ENCODE data around the gene ZNF831.

ZNF831 gene

GRCh38 chr20:59141818-59142581 lies 21.6 kb upstream of the ZNF831 start:
- DNase-seq (ENCODE audit: low read depth), result no peak

- no peak for DNase-seq (ENCODE audit: low read depth)
These were observed 20.3 kb upstream of the ZNF831 start for GRCh38 chr20:59143326-59143725.

DNA sequence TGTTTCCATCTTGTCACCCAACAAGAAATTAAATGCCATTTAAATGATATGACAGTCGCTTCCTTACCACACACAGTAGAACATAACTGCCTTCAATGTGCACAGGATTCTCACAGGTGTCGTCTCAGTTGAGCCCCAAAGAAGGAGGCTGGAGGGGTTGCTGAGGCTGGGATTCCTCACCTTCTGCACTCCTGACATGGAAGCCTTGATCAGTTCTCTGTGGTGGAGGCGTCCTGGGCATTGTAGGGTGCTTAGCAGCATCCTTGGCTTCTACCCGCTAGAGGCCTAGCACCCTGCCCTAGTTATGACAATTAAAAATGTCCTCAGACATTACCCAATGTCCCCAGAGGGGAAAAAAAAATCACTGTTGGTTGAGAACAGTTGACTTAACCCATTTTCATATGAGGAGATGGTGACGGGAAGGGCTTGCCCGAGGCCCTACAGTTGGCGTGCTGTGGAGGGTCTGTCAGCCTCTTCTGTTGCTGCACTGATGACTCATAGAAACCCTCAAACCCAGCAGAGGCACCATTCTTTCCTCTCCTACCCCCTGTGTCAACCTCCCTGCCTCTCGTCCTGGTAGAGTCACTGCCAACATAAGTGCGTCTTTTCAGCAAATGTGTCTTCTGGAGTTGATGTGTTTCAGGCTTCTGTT lies 19.3 kb upstream of the ZNF831 start:
- peak; percentile 48 for DNase-seq (ENCODE audit: low read depth)

DNA sequence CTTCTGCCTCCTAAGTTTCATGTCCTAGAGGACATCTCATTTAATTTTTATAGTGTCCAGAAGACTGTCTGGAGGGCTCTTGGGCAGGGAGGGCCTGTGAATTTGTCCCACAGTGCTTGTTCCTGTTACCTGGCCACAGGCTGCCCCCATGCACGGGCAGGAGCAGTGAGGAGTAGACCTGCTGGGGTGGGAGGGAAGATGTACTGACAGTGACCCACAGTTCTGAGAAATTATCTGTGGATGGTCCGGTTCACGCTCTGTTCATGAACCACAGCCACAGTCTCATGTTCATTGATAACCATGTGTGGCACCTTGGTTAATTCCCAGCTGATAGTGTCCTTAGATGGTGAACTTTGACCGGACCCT lies 18.8 kb upstream of the ZNF831 start:
- no peak for DNase-seq (ENCODE audit: low read depth)

DNA sequence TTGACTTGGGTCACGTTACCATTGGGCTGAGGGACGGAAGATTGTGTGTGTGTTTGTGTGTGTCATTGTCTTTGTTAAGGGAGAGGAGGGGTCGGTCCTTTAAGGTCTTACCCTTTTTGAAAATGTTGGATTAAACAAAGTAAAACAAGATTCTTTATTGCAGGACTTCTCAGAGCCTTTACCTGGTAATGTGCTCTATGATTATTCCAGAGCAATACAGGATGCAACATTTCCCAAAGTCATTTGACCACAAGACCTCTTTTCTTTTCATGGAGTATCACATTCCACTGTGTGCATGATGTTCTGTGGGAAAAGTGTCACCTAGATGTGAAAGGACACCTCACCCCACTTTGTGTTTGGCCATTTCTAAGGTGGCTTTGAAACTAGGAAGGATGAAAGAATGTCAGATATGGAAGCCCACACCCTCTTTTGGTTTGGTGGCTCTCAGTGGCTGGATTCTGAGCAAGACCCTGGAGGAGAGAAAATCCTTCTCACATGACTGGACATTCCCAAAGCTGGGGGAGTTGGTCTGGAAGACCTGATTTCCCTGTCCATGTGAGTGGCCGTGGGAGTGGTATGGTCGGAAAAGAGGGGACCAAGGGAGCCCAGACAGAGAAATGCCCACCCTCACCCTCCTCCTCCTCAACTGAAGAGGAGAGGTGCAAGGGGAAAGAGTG lies 18.2 kb upstream of the ZNF831 start:
- DNase-seq (ENCODE audit: low read depth), result no peak

DNA sequence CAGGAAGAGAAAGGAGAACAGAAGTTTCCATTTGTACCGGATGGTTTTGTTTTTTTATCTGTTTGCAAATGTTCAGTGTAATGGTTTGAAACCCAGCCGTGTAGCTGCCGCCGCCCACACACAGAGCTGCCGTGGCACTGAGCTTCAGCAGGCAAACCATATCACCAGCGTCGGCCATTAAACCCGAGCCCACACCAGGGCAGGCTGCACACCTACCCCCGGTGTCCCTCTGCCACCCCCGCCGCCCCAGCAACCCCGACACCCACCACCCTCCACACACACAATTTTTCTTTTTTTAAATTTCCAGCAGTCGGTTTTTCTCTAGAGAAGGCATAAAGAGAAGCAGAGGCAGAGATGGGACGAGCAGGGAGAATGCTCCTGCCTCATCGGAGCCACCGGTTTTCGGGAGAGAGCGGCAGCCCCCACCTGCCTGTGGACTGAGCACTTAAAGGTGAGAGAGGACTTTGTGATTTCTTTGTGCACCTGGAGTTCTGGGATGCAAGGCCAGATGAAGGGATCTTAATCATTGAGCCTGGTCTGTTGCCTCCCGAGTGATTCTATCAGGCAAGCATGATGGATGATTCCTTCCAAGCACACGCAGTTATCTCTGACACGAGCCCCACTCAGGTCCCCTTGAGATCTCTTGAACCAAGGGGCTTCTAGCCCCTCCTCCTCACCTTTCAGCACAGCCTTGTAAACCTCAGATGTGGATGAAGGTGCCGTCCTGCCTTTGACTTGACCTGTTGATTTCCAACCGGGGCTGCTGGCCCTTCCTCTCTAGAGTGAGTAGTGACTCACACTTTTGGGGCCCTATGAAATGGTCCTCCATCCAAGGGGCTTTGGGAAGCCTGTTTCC lies 17.5 kb upstream of the ZNF831 start:
- DNase-seq (ENCODE audit: low read depth), result peak; percentile 68

- no peak for DNase-seq (ENCODE audit: low read depth)
These were observed 16.6 kb upstream of the ZNF831 start for GRCh38 chr20:59146780-59147565.

DNA sequence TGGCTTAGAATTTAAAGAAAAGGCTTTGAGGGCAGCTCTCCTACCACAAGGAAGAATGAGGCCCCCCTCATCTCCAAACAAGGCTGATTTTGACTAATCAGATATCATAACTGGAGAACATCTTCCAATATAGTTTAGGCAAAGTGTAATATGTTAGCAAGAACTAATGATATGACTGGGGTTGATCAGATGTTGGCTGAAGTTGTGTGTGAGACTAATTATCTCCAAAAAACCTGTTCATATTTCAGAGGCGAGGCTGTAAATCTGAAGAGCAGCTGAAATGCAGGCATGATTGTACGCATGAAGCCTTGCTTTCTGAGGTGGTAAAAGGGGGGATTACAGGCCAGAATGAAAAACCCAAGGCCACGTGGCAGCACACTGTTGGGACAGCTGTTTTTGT lies 16.0 kb upstream of the ZNF831 start:
- no peak for DNase-seq (ENCODE audit: low read depth)

GRCh38 chr20:59148701-59149493 lies 14.7 kb upstream of the ZNF831 start:
- DNase-seq (ENCODE audit: low read depth), result no peak

DNA sequence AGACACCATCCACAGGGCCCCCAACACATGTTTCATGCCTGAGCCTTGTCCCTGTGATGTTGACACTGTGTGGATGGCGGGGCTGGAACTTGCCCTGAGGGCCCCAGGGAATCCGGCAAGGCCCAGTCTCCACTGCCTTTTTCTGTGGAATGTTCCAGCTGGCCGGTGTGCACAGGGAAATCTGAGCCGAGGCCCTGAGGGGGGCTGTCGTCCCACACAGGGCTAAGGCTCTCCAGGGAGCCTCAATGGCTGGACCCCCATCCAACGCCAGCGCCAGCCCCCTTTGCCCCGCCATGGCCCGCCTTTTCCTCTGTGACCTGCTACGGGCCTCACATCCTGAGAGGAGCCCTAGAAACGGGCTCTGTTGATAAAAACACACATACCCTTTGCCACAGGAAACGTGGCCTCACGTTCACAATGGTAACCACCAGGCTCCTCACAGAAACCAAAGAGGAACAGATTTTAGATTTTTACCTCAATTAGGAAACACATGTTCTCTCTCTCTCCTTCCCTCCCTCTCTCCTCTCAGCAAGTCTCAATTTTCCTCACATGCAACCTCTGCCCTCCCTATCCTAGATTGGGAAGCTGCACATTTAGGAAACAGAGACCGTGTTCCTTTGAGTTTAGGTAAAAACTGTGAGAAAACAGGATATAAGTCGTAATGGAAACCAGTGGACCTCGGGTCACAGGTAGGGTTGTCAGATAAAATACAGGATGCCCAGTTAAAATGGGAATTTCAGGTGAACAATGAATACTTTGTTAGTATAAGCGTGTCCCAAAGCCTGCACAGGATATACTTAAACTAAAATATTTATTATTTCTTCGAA lies 13.7 kb upstream of the ZNF831 start:
- DNase-seq (ENCODE audit: low read depth), result peak; percentile 32

DNA sequence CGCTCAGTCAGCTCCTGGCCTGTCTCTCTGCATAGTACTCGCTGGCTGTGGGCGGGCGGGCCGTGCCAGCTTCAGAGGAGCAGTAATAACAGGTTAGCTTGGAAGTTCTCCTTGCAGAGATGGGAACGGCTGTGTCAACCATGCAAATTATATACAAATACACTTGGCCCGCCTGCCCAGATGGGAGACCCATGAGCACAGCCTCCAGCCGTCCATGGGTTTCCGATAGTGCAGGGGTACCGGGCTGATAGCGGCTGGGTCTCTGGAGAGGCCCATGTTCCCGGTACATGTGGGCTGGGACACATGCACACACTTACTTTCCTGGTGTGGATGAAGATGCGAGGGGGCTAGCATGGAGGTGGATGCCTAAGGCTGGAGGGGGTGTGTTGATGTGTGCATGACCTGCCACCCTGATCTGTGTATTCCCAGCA lies 12.8 kb upstream of the ZNF831 start:
- no peak for DNase-seq (ENCODE audit: low read depth)

DNA sequence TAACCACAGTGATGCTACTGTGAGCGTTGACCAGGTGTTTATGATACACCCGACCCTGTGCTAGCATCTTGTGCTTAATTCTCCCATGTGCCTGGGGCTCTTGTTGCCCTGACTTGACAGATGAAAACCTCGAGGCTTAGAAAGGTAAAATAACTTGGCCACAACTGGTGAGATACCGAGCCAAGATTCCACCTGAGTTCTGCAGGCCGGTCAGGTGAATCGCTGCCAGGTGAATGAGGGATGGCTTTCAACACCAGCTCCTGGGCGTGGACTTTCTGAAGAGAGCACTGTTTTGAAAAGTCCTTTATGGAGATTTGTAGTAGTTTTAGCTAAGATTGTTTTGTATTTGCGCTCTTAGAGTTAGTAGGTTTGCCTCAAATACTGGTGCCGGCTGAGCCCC lies 12.2 kb upstream of the ZNF831 start:
- no peak for DNase-seq (ENCODE audit: low read depth)

DNA sequence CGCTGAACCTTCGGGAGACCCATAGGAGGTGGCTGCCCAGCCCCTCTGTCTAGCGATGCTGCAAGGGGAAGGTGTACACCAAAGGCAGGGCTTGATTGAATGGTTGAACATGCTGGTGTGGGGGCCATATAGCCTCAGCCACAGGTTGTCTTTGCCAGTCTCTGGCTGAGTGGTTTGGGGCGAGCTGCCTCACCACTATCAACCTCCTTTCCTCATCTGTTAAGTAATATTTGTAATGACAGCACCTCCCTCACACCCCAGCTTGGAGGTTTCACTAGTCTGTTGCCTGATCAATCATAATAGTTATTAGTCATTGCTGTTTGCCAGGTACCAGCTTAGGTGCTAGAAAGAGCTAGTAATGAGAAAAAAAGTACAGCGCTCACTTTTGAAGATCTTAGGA lies 11.8 kb upstream of the ZNF831 start:
- DNase-seq (ENCODE audit: low read depth), result no peak

GRCh38 chr20:59152559-59153354 lies 10.9 kb upstream of the ZNF831 start:
- no peak for DNase-seq (ENCODE audit: low read depth)

- no peak for DNase-seq (ENCODE audit: low read depth)
These were observed 10.3 kb upstream of the ZNF831 start for GRCh38 chr20:59153355-59153681.

DNA sequence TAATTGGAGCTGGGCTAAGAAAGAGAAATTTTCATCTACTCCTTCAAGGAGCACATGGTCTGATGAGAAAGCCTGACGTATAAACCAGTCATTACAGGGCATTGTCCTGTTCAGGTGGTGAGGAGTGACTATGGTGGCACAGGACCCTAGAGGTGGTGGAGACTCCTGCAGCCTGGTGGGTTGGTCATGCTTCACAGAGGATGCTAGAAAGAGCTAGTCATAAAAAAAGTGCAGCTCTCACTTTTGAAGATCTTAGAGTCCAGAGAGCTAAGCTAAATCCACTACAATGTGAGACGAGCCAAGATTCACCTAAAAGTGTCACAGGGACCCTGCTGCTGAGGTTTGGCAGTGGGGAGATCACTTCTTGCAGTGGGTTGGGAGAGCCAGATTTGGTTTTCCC lies 9.8 kb upstream of the ZNF831 start:
- no peak for DNase-seq (ENCODE audit: low read depth)

DNA sequence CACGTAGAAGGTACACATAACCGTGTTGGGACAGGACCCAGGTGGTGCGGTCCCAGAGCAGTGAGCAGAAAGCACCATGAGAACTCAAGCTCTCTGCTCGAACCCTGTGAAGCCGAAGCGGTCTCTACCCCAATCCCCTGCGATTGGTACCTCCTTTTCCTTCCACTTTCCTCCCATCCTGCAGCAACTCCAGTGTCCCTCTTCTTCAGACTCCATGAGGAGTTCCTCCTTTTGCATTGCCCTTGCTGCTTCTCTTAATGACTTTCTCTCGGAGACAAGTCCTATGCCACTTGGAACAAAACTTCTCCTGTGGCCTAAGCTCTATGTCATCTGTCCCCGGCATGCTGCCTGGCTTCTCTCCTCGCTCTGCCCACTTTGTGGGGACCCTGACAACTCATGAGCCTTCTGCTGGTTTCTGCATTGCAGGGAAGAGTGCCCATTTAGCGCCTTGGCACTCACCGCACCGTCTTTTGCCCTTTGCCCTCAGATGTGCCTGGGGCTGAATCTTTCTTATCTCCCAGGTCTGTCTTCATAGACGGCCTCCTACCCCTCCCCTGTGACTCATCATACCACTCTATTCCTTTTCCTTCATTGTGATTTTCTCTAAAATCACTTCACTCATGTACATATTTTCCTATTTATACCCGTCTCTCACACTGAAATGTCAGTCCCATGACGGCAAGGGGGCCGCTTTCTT lies 9.2 kb upstream of the ZNF831 start:
- no peak for DNase-seq (ENCODE audit: low read depth)

DNA sequence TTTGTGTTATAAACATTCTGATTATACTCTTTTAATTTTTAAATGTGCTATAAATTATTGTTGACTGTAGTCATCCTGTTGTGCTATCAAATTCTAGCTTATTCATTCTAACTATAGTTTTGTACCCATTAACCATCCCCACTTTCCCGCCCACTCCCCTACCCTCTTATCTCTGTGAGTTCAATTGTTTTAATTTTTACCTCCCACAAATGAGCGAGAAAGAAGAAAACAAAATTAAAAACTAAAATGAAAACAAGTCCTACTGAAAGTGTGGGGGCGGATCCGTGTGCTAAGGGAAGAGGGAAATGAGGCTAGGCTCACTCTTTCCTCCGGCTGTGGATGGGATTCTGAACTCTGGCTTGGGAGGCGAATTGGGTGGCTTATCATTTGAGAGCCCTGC lies 6.6 kb upstream of the ZNF831 start:
- no peak for DNase-seq (ENCODE audit: low read depth)

GRCh38 chr20:59157531-59157930 lies 6.1 kb upstream of the ZNF831 start:
- DNase-seq (ENCODE audit: low read depth), result no peak
